Immature natural killer cell (primary cell): ENCODE results near the gene GATM. TPM values are rescaled to one million over a fixed set of nuclear protein-coding genes. Genes with fewer than 3 reads are reported as not detected.
A peak's percentile ranks its signal among the peaks of the same experiment; 100 is the strongest.

Source experiments
- DNase-seq, 3 donors: peaks; one replicate each; pipeline ENCODE4 v3.0.0; 2022; ENCODE audit warnings: mixed read lengths in 1 of 3
- H3K27ac Mint-ChIP-seq, 6 donors: one replicate each; pipeline ENCODE4 v1.8.0; 2020; ENCODE audit warnings: mixed read lengths in 6 of 6, mild to moderate bottlenecking in 5 of 6, inconsistent platforms in 4 of 6, moderate library complexity in 3 of 6
- H3K27me3 Mint-ChIP-seq, 3 donors: one replicate each; pipeline ENCODE4 v1.8.0; 2020 to 2021; ENCODE audit warnings: low read depth in 3 of 3, mild to moderate bottlenecking in 3 of 3, mixed read lengths in 3 of 3, moderate library complexity in 3 of 3, inconsistent platforms in 1 of 3
- H3K36me3 Mint-ChIP-seq, 3 donors: one replicate each; pipeline ENCODE4 v1.8.0; 2020; ENCODE audit warnings: mixed read lengths in 3 of 3, inconsistent platforms in 2 of 3, mild to moderate bottlenecking in 2 of 3
- H3K4me1 Mint-ChIP-seq, 2 donors: one replicate each; pipeline ENCODE4 v1.8.0; 2020; ENCODE audit warnings: inconsistent platforms in 2 of 2, mild to moderate bottlenecking in 2 of 2, mixed read lengths in 2 of 2, moderate library complexity in 1 of 2
- H3K4me3 Mint-ChIP-seq, 5 donors: one replicate each; pipeline ENCODE4 v1.8.0; 2020; ENCODE audit warnings: mild to moderate bottlenecking in 5 of 5, mixed read lengths in 5 of 5, inconsistent platforms in 3 of 5, moderate library complexity in 3 of 5
- H3K9me3 Mint-ChIP-seq, 6 donors: one replicate each; pipeline ENCODE4 v1.8.0; 2020; ENCODE audit warnings: mild to moderate bottlenecking in 6 of 6, mixed read lengths in 6 of 6, inconsistent platforms in 4 of 6, moderate library complexity in 3 of 6
- polyA plus RNA-seq, 3 donors: library from polyadenylated mRNA; unstranded; fragments of 300-500 nt; fragmentation: Illumina TruSeq; gene quantifications; one replicate each; pipeline ENCODE4 v1.2.3, GENCODE V29; 2021

GATM gene
- polyA plus RNA-seq, 3 donors from 2014 or later = 0.27 to 1.2 (median 0.54) TPM

DNA sequence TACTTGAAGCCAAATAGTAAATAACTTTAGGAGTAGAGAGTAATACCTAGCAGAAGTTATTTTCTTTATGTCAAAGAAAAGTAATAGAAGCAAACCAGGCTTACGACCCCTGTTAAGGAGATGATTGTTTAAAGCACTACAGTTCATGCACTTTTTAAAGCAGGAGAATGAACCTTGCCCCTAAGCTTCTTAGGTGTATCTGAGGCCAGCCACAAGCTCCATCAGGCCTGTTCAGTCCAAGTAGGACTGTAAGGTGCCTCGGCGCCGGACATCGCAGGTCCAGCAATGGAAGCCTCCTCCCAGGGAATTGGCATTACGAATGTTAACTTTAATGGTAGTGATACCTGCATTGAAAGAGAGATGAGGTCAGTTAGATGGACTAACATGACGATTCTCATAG lies 16.5 kb downstream of the GATM start:
- Mint-ChIP-seq H3K27me3 (peaks cover 0 to 3% (median 3%) of the 10 kb centered on the region in 3 donors), H3K36me3 (peaks cover 0 to 3% (median 0%) of the 10 kb centered on the region in 3 donors), H3K4me1 (no peaks in the 10 kb centered on the region), H3K27ac (no peak overlapping the region), H3K4me3 (no peak overlapping the region), H3K9me3 (no peaks in the 10 kb centered on the region)
- DNase-seq = no peak

DNA sequence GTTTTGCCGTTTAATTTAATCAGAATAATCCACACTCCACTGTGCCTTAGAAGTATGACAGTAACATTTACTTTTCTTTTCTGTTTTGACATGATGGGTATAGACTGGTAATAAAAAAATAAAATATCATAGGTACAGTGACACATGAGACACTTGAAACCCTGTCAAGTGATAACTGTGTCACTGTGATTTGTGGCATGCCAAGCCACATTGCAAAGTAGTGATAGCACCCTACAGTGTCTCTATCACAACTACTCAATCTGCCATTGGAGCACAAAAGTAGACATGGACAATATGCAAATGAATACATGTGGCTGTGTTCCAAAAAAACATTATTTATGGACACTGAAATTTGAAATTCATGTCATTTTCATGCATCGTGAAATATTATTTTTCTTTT lies 22.5 kb downstream of the GATM start:
- no peak overlapping the region for H3K4me3 Mint-ChIP-seq
- H3K36me3 Mint-ChIP-seq = no peaks in the 10 kb centered on the region
- no peaks in the 10 kb centered on the region for H3K4me1 Mint-ChIP-seq
- no peak overlapping the region for H3K27ac Mint-ChIP-seq
- DNase-seq = no peak
- H3K27me3 Mint-ChIP-seq = peaks cover 0 to 3% (median 1%) of the 10 kb centered on the region in 3 donors
- no peaks in the 10 kb centered on the region for H3K9me3 Mint-ChIP-seq

DNA sequence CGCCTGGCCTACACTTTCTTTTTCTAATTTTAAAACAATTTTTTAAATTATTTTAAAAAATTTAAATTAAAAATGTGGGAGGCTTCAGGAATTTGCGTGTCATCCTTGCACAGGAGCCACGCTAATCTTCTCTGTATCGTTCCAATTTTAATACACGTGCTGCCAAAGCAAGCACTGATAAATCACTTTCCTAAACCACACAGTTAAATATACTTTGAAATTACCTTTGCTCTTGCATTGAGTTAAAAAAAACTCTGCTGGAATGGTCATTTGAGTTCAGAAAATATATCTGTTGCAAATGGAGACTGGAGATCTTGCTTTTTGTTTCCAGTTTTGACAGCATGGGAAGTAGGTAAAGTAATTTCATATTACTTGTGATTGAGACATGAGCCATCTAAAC lies 23.6 kb downstream of the GATM start:
- H3K4me3 Mint-ChIP-seq = no peak overlapping the region
- no peak overlapping the region for H3K27ac Mint-ChIP-seq

GRCh38 chr15:45351227-45351626 lies 27.1 kb downstream of the GATM start:
- no peak overlapping the region for H3K4me3 Mint-ChIP-seq
- H3K27me3 Mint-ChIP-seq = peaks cover 6 to 12% (median 8%) of the 10 kb centered on the region in 3 donors

More for the DNA sequence above, 23.6 kb downstream of the GATM start:
- peaks cover 1 to 4% (median 1%) of the 10 kb centered on the region in 3 donors for H3K27me3 Mint-ChIP-seq
- DNase-seq = no peak
- H3K36me3 Mint-ChIP-seq = no peaks in the 10 kb centered on the region
- no peaks in the 10 kb centered on the region for H3K4me1 Mint-ChIP-seq
- peaks cover 0 to 1% (median 0%) of the 10 kb centered on the region in 6 donors for H3K9me3 Mint-ChIP-seq

DNA sequence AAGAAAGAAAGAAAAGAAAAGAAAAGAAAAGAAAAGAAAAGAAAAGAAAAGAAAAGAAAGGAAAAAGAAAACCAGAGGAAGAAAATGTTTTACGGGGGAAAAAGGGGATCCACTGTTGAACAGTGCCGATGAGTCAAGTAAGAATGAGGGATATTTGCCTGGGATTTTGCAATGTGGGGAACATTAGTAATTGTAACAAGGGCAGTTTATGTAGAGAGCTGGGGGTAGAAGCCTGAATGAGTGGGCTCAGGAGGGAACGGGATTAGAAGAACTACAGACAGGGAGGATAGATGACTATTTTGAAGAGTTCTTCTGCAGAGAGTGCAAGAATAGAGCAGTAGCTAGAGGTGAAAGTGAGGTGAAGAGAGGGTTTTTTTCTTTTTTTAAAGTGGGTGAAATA lies 28.7 kb downstream of the GATM start:
- Mint-ChIP-seq H3K4me1 (no peaks in the 10 kb centered on the region), H3K27ac (no peak overlapping the region), H3K36me3 (no peaks in the 10 kb centered on the region), H3K9me3 (peaks cover 0 to 2% (median 0%) of the 10 kb centered on the region in 6 donors), H3K4me3 (no peak overlapping the region), H3K27me3 (peaks cover 8 to 12% (median 8%) of the 10 kb centered on the region in 3 donors)
- DNase-seq = no peak

More at GRCh38 chr15:45351227-45351626, 27.1 kb downstream of the GATM start:
- DNase-seq = no peak
- Mint-ChIP-seq H3K4me1 (no peaks in the 10 kb centered on the region), H3K27ac (no peak overlapping the region), H3K9me3 (peaks cover 0 to 2% (median 0%) of the 10 kb centered on the region in 6 donors), H3K36me3 (no peaks in the 10 kb centered on the region)

- Mint-ChIP-seq H3K36me3 (no peaks in the 10 kb centered on the region), H3K9me3 (peaks cover 0 to 2% (median 0%) of the 10 kb centered on the region in 6 donors), H3K27me3 (peaks cover 8 to 12% (median 8%) of the 10 kb centered on the region in 3 donors), H3K4me1 (no peaks in the 10 kb centered on the region), H3K4me3 (no peak overlapping the region), H3K27ac (no peak overlapping the region)
- DNase-seq = no peak
Measured at GRCh38 chr15:45347989-45348388, 30.4 kb downstream of the GATM start.

- no peaks in the 10 kb centered on the region for H3K36me3 Mint-ChIP-seq
Measured at GRCh38 chr15:45347033-45347432, 31.3 kb downstream of the GATM start.

DNA sequence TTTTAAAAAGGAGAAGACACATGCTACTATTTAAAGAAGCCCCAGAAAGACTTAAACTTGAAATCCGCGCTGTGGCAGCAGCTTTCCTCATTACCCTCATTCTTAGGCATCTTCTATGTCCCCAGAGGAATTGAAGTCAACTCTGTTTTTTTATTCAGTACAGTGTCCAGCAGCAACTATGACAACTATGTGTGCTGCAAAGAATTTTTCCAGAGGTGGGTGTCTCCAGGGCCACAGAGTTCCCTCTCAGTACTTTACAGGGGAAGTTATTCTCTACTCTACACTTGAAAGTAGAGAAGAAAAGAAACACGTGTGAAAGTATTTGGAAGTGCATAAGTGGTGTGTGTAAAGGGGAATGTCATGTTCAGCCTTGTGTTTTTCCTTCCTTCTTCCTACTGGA lies 32.0 kb downstream of the GATM start:
- DNase-seq = no peak
- H3K9me3 Mint-ChIP-seq = peaks cover 0 to 2% (median 0%) of the 10 kb centered on the region in 6 donors
- H3K27ac Mint-ChIP-seq = no peak overlapping the region
- no peaks in the 10 kb centered on the region for H3K36me3 Mint-ChIP-seq
- H3K27me3 Mint-ChIP-seq = peaks cover 7 to 14% (median 8%) of the 10 kb centered on the region in 3 donors
- H3K4me1 Mint-ChIP-seq = no peaks in the 10 kb centered on the region
- H3K4me3 Mint-ChIP-seq = no peak overlapping the region

More at GRCh38 chr15:45347033-45347432, 31.3 kb downstream of the GATM start:
- Mint-ChIP-seq H3K27me3 (peaks cover 7 to 12% (median 8%) of the 10 kb centered on the region in 3 donors), H3K4me1 (no peaks in the 10 kb centered on the region), H3K9me3 (peaks cover 0 to 2% (median 0%) of the 10 kb centered on the region in 6 donors), H3K4me3 (no peak overlapping the region), H3K27ac (no peak overlapping the region)
- no peak for DNase-seq

DNA sequence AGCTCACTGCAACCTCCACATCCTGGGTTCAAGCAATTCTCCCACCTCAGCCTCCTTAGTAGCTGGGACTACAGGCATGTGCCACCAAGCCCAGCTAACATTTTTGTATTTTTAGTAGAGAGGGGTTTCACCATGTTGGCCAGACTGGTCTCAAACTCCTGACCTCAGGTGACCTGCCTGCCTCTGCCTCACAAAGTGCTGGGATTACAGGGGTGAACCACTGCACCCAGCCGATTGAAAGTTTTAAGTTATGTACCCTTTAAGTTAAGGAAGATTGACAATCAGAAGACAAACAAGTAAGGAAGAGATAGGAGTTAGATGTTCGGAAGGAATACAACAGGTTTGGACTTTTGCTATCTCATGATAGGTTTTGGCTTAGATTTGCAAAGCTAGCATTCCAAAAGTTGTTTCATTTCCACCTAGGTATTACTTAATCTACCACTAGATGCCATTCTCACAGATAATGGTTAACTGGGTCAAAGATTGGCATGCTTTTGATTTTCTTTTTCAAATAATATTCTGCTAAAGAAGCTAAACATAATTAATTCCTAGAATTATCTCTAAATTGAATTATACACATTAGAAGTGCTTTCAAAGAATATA lies 35.0 kb downstream of the GATM start:
- Mint-ChIP-seq H3K27ac (no peak overlapping the region), H3K4me1 (peaks cover 6 to 10% of the 10 kb centered on the region in 2 donors), H3K36me3 (no peaks in the 10 kb centered on the region), H3K4me3 (no peak overlapping the region), H3K27me3 (peaks cover 2 to 6% (median 4%) of the 10 kb centered on the region in 3 donors), H3K9me3 (no peaks in the 10 kb centered on the region)
- no peak for DNase-seq

GRCh38 chr15:45341790-45342189 lies 36.6 kb downstream of the GATM start:
- Mint-ChIP-seq H3K4me1 (peaks cover 19 to 23% of the 10 kb centered on the region in 2 donors), H3K9me3 (no peaks in the 10 kb centered on the region), H3K4me3 (no peak overlapping the region), H3K27me3 (peaks cover 2 to 4% (median 2%) of the 10 kb centered on the region in 3 donors), H3K27ac (no peak overlapping the region), H3K36me3 (no peaks in the 10 kb centered on the region)
- DNase-seq = no peak

DNA sequence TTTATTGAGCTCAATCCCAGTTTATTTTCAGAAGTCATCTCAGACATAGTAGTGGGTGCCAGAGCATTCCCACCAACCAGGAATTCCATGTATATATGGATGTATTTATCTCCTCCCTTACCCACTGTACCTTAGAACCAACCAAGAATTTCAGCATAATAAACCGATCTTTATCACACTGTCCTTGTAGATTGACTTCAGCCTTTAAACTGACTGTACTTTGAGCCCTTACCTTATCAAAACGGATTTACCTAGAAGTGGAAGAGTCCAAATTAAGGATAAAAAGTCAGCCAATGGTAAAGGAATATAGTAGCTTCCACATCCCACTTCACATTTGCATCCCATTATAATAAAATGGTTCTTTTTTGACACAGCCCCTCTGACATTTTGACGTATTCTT lies 37.9 kb downstream of the GATM start:
- H3K27ac Mint-ChIP-seq = no peak overlapping the region
- no peaks in the 10 kb centered on the region for H3K9me3 Mint-ChIP-seq
- H3K36me3 Mint-ChIP-seq = no peaks in the 10 kb centered on the region
- H3K27me3 Mint-ChIP-seq = peaks cover 2 to 5% (median 2%) of the 10 kb centered on the region in 3 donors
- no peak overlapping the region for H3K4me3 Mint-ChIP-seq
- H3K4me1 Mint-ChIP-seq = peaks cover 31 to 36% of the 10 kb centered on the region in 2 donors
- DNase-seq = no peak

DNA sequence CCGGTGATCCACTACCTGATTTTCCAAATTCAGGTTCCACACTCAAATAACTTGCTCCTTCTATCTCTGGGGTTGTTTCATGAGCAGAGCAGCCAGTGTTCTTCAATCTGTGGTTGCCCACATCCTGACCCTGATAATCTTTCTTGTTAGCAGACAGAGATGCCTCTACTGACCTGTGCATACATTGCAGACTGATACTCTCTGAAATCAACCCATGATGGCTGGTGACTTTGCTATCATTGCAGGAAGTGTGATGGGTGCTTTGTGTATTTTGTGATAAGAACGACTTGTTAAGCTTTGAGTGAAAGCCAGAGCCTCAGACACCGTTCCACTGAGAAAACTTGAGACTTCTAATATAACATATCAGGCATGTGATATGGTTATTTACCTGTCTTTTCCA lies 39.9 kb downstream of the GATM start:
- DNase-seq = peak; percentile 52 to 66 (median 59)
- no peaks in the 10 kb centered on the region for H3K9me3 Mint-ChIP-seq
- peak overlapping the region; percentile 52 to 88 (median 79) for H3K27ac Mint-ChIP-seq
- peaks cover 42 to 47% of the 10 kb centered on the region in 2 donors for H3K4me1 Mint-ChIP-seq
- H3K4me3 Mint-ChIP-seq = peak overlapping the region; percentile 53 to 77 (median 67)
- H3K36me3 Mint-ChIP-seq = no peaks in the 10 kb centered on the region
- H3K27me3 Mint-ChIP-seq = peaks cover 0 to 5% (median 2%) of the 10 kb centered on the region in 3 donors

DNA sequence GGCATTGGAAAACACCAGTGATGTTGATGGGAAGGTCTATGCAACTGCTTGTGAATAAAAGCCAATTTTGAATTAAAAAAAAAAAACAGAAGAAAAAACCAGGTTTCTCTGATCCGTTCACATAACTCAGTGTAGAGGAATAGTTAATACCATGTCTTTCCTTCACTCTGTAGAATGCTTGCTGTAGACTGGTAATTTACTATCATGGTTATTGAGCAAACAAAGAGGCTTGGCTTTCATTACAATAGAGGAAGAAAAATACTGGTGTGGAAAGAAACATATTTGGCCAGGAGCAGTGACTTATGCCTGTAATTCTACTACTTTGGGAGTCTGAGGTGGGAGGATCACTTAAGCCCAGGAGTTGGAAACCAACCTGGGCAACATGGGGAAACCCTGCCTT lies 41.1 kb downstream of the GATM start:
- H3K4me3 Mint-ChIP-seq = peak overlapping the region; percentile 15 to 77 (median 55)
- no peaks in the 10 kb centered on the region for H3K36me3 Mint-ChIP-seq
- H3K27ac Mint-ChIP-seq = peak overlapping the region in 5 of 6 donors; percentile 15 to 88 (median 58)
- no peak for DNase-seq
- peaks cover 47 to 48% of the 10 kb centered on the region in 2 donors for H3K4me1 Mint-ChIP-seq
- H3K9me3 Mint-ChIP-seq = no peaks in the 10 kb centered on the region
- H3K27me3 Mint-ChIP-seq = peaks cover 0 to 5% (median 2%) of the 10 kb centered on the region in 3 donors

- H3K36me3 Mint-ChIP-seq = no peaks in the 10 kb centered on the region
- H3K4me3 Mint-ChIP-seq = no peak overlapping the region
- H3K9me3 Mint-ChIP-seq = no peaks in the 10 kb centered on the region
- peaks cover 39 to 44% of the 10 kb centered on the region in 2 donors for H3K4me1 Mint-ChIP-seq
- H3K27me3 Mint-ChIP-seq = peaks cover 0 to 8% (median 0%) of the 10 kb centered on the region in 3 donors
- H3K27ac Mint-ChIP-seq = no peak overlapping the region
- DNase-seq = no peak
Measured at GRCh38 chr15:45333550-45333949, 44.8 kb downstream of the GATM start.
